WTC11 (cell line): ENCODE data around the gene CDH22.

Source experiments
- FOXJ3 ChIP-seq: sonication (generic); formaldehyde crosslinking; IDR thresholded peaks from 2 replicates; pipeline ENCODE4 v1.9.0; 2021; ENCODE audit warnings: missing genetic modification reagents, mild to moderate bottlenecking, borderline replicate concordance
- FOXK1 ChIP-seq: sonication (generic); formaldehyde crosslinking; IDR thresholded peaks from 2 replicates; pipeline ENCODE4 v1.8.0; 2022; ENCODE audit warnings: mild to moderate bottlenecking, moderate library complexity, missing genetic modification reagents
- GABPB1 ChIP-seq: sonication (generic); formaldehyde crosslinking; IDR thresholded peaks from 2 replicates; pipeline ENCODE4 v1.8.1; 2023; ENCODE audit warnings: mild to moderate bottlenecking, missing genetic modification reagents
- SMAD3 ChIP-seq: sonication (generic); formaldehyde crosslinking; IDR thresholded peaks from 2 replicates; pipeline ENCODE4 v1.8.0; 2022; ENCODE audit warnings: missing genetic modification reagents, mild to moderate bottlenecking, borderline replicate concordance
- TP53 ChIP-seq: sonication (generic); formaldehyde crosslinking; IDR thresholded peaks from 2 replicates; pipeline ENCODE4 v1.8.1; 2023; ENCODE audit warnings: mild to moderate bottlenecking, missing genetic modification reagents
- ZNF138 ChIP-seq: sonication (generic); formaldehyde crosslinking; conservative IDR thresholded peaks from 2 replicates; pipeline ENCODE4 v1.8.1; 2022; ENCODE audit warnings: mild to moderate bottlenecking, moderate library complexity, missing genetic modification reagents
- TF ChIP-seq, protein P1 (sequence below): fragments of 200-600 bp; IDR thresholded peaks from 2 replicates; pipeline ENCODE4 v1.8.0; 2022; ENCODE audit warnings: antibody characterized with exemption
- TF ChIP-seq, protein P2 (sequence below): sonication (generic); formaldehyde crosslinking; IDR thresholded peaks from 2 replicates; pipeline ENCODE4 v1.8.1; 2022; ENCODE audit warnings: mild to moderate bottlenecking, missing genetic modification reagents, moderate library complexity, borderline replicate concordance

- TF ChIP-seq ZNF138 (CRISPR knock-in tag), result no peak
- TF ChIP-seq, protein P1, sequence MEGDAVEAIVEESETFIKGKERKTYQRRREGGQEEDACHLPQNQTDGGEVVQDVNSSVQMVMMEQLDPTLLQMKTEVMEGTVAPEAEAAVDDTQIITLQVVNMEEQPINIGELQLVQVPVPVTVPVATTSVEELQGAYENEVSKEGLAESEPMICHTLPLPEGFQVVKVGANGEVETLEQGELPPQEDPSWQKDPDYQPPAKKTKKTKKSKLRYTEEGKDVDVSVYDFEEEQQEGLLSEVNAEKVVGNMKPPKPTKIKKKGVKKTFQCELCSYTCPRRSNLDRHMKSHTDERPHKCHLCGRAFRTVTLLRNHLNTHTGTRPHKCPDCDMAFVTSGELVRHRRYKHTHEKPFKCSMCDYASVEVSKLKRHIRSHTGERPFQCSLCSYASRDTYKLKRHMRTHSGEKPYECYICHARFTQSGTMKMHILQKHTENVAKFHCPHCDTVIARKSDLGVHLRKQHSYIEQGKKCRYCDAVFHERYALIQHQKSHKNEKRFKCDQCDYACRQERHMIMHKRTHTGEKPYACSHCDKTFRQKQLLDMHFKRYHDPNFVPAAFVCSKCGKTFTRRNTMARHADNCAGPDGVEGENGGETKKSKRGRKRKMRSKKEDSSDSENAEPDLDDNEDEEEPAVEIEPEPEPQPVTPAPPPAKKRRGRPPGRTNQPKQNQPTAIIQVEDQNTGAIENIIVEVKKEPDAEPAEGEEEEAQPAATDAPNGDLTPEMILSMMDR, result no peak
- no peak for TF ChIP-seq GABPB1 (CRISPR knock-in tag)
- TF ChIP-seq SMAD3, result no peak
- TF ChIP-seq, protein P2, sequence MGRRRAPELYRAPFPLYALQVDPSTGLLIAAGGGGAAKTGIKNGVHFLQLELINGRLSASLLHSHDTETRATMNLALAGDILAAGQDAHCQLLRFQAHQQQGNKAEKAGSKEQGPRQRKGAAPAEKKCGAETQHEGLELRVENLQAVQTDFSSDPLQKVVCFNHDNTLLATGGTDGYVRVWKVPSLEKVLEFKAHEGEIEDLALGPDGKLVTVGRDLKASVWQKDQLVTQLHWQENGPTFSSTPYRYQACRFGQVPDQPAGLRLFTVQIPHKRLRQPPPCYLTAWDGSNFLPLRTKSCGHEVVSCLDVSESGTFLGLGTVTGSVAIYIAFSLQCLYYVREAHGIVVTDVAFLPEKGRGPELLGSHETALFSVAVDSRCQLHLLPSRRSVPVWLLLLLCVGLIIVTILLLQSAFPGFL (CRISPR knock-in tag), result no peak
- no peak for TF ChIP-seq TP53 (CRISPR knock-in tag)
- TF ChIP-seq FOXJ3, result no peak
- no peak for TF ChIP-seq FOXK1
Measured at GRCh38 chr20:46152824-46153586, 155.3 kb downstream of the CDH22 start.
